ENCODE results near the gene OTX2.

Gene OTX2

GRCh38 chr14:56810147-56810719 lies at the start of gene OTX2:
OTX2 (minus strand) TSS chr14:56810479; CDS start chr14:56805456, 5,023 bp downstream.
- no peak for DNase-seq

- no peak for DNase-seq
These were observed 48.1 kb upstream of the OTX2 start for GRCh38 chr14:56858422-56858821.

GRCh38 chr14:56857216-56857615 lies 46.9 kb upstream of the OTX2 start:
- no peak for DNase-seq

- DNase-seq, result peak in 1 of 2 experiments; percentile 6
These were observed 45.7 kb upstream of the OTX2 start for GRCh38 chr14:56855891-56856461.

- no peak for DNase-seq
These were observed 44.0 kb upstream of the OTX2 start for GRCh38 chr14:56854325-56854724.

GRCh38 chr14:56846970-56847930 lies 37.0 kb upstream of the OTX2 start:
- DNase-seq, result no peak

GRCh38 chr14:56844406-56845002 lies 34.2 kb upstream of the OTX2 start:
- no peak for DNase-seq

GRCh38 chr14:56841611-56842010 lies 31.3 kb upstream of the OTX2 start:
- no peak for DNase-seq

- DNase-seq, result no peak
These were observed 29.9 kb upstream of the OTX2 start for GRCh38 chr14:56840221-56840620.

- no peak for DNase-seq
These were observed 18.9 kb upstream of the OTX2 start for GRCh38 chr14:56829151-56829550.

- no peak for DNase-seq
These were observed 15.9 kb upstream of the OTX2 start for GRCh38 chr14:56826214-56826613.

GRCh38 chr14:56821805-56822610 lies 11.7 kb upstream of the OTX2 start:
- DNase-seq, result no peak

- DNase-seq, result no peak
These were observed 10.9 kb upstream of the OTX2 start for GRCh38 chr14:56821177-56821576.

- no peak for DNase-seq
These were observed 7.2 kb upstream of the OTX2 start for GRCh38 chr14:56817396-56817921.

GRCh38 chr14:56816574-56817391 lies 6.5 kb upstream of the OTX2 start:
- no peak for DNase-seq

GRCh38 chr14:56815745-56816144 lies 5.5 kb upstream of the OTX2 start:
- no peak for DNase-seq

- DNase-seq, result no peak
These were observed 4.9 kb upstream of the OTX2 start for GRCh38 chr14:56814969-56815700.

- DNase-seq, result no peak
These were observed 4.3 kb upstream of the OTX2 start for GRCh38 chr14:56814519-56814959.

- DNase-seq, result no peak
These were observed 2.9 kb upstream of the OTX2 start for GRCh38 chr14:56813143-56813551.

- DNase-seq, result no peak
These were observed 2.3 kb upstream of the OTX2 start for GRCh38 chr14:56812364-56813141.
